K562 (cell line): ENCODE data around the gene KCNJ15. TPM values are rescaled to one million over a fixed set of nuclear protein-coding genes. Genes with fewer than 3 reads are reported as not detected.

Experiments used
- BHLHE40 ChIP-seq: IDR thresholded peaks from 2 replicates; pipeline ENCODE4 v1.6.1; 2011; ENCODE audit warnings: low read length, improper control_type of control experiment
- CAMTA2 ChIP-seq: fragments of 250-450 bp; sonication (Bioruptor Pico); conservative IDR thresholded peaks from 2 replicates; pipeline ENCODE4 v1.5.1; 2022
- CBFA2T2 ChIP-seq: fragments of 450-650 bp; conservative IDR thresholded peaks from 2 replicates; pipeline ENCODE4 v1.6.1; 2017; ENCODE audit warnings: mild to moderate bottlenecking
- CBX1 ChIP-seq: sonication (generic); IDR thresholded peaks from 2 replicates; pipeline ENCODE4 v1.6.1; 2016; ENCODE audit warnings: antibody characterized with exemption, low read depth, mild to moderate bottlenecking
- FOXJ2 ChIP-seq: fragments of 200-800 bp; sonication (Bioruptor generic); IDR thresholded peaks from 2 replicates; pipeline ENCODE4 v1.6.1; 2016; ENCODE audit warnings: missing genetic modification characterization, missing compliant biosample characterization
- FUS ChIP-seq: fragments of 200-400 bp; formaldehyde crosslinking; optimal IDR thresholded peaks from 2 replicates; pipeline ENCODE3; 2017; ENCODE audit warnings: low read depth, low read length
- GATA2 ChIP-seq: sonication (generic); formaldehyde crosslinking; IDR thresholded peaks from 2 replicates; pipeline ENCODE4 v1.4.0; 2020; ENCODE audit warnings: mild to moderate bottlenecking, missing genetic modification reagents
- GTF2A2 ChIP-seq: IDR thresholded peaks from 2 replicates; pipeline ENCODE4 v1.6.1; 2016; ENCODE audit warnings: mild to moderate bottlenecking, missing genetic modification characterization, missing compliant biosample characterization
- GTF2E2 ChIP-seq: fragments of 200-800 bp; sonication (Bioruptor generic); IDR thresholded peaks from 2 replicates; pipeline ENCODE4 v1.6.1; 2016; ENCODE audit warnings: missing genetic modification characterization, missing compliant biosample characterization
- IRF2 ChIP-seq: sonication (generic); formaldehyde crosslinking; IDR thresholded peaks from 2 replicates; pipeline ENCODE4 v1.8.1; 2022; ENCODE audit warnings: mild to moderate bottlenecking, missing genetic modification reagents
- KAT7 ChIP-seq: sonication (generic); formaldehyde crosslinking; IDR thresholded peaks from 2 replicates; pipeline ENCODE4 v1.8.0; 2022; ENCODE audit warnings: missing genetic modification reagents, mild to moderate bottlenecking, borderline replicate concordance
- KLF1 ChIP-seq: fragments of 450-650 bp; IDR thresholded peaks from 2 replicates; pipeline ENCODE4 v1.6.1; 2016; ENCODE audit warnings: missing genetic modification characterization, missing compliant biosample characterization
- KLF13 ChIP-seq: fragments of 450-650 bp; IDR thresholded peaks from 2 replicates; pipeline ENCODE4 v1.6.1; 2016; ENCODE audit warnings: missing genetic modification characterization, low read depth, mild to moderate bottlenecking, missing compliant biosample characterization, moderate library complexity, borderline replicate concordance
- NCOA6 ChIP-seq: fragments of 450-650 bp; IDR thresholded peaks from 2 replicates; pipeline ENCODE4 v1.6.1; 2017; ENCODE audit warnings: mild to moderate bottlenecking
- NR2C1 ChIP-seq, 2 experiments: fragments of 450-650 bp; IDR thresholded peaks; 2 replicates each; pipeline ENCODE4 v1.6.1; 2017; ENCODE audit warnings: mild to moderate bottlenecking in 2 of 2, antibody characterized with exemption in 1 of 2, inconsistent platforms in 1 of 2, missing compliant biosample characterization in 1 of 2, missing genetic modification characterization in 1 of 2
- NR2C2 ChIP-seq, 2 experiments: fragments of 200-800 bp in 1 of 2; sonication (Bioruptor generic) in 1 of 2; sonication (generic) in 1 of 2; formaldehyde crosslinking in 1 of 2; IDR thresholded peaks; 2 replicates each; pipeline versions ENCODE4 v1.6.1 to v1.8.0; 2016 to 2022; ENCODE audit warnings: mild to moderate bottlenecking in 1 of 2, missing compliant biosample characterization in 1 of 2, missing genetic modification characterization in 1 of 2, missing genetic modification reagents in 1 of 2
- OTX1 ChIP-seq: fragments of 450-650 bp; formaldehyde crosslinking; IDR thresholded peaks from 2 replicates; pipeline ENCODE4 v1.4.0; 2022; ENCODE audit warnings: mild to moderate bottlenecking
- POLR2AphosphoS5 ChIP-seq: IDR thresholded peaks from 2 replicates; pipeline ENCODE4 v1.6.1; 2011; ENCODE audit warnings: mild to moderate bottlenecking, low read depth, low read length, moderate library complexity; ENCODE audit not compliant: control insufficient read depth, insufficient read depth
- POLR2H ChIP-seq: IDR thresholded peaks from 2 replicates; pipeline ENCODE4 v1.6.1; 2016; ENCODE audit warnings: missing genetic modification characterization, low read depth, mild to moderate bottlenecking, control low read depth, missing compliant biosample characterization, moderate library complexity
- TBL1XR1 ChIP-seq, 2 experiments: IDR thresholded peaks; 2 replicates each; pipeline ENCODE4 v1.6.1; 2012; ENCODE audit warnings: improper control_type of control experiment in 2 of 2, low read length in 2 of 2, mild to moderate bottlenecking in 1 of 2
- ZNF347 ChIP-seq: fragments of 450-650 bp; formaldehyde crosslinking; IDR thresholded peaks from 2 replicates; pipeline ENCODE4 v1.4.0; 2020; ENCODE audit warnings: low read depth, mild to moderate bottlenecking, moderate library complexity
- ZNF444 ChIP-seq: fragments of 250-450 bp; sonication (Bioruptor Pico); IDR thresholded peaks from 2 replicates; pipeline ENCODE4 v1.4.0; 2020; ENCODE audit warnings: mild to moderate bottlenecking, moderate library complexity
- ZNF75A ChIP-seq: fragments of 450-650 bp; formaldehyde crosslinking; IDR thresholded peaks from 2 replicates; pipeline ENCODE4 v1.4.0; 2020; ENCODE audit warnings: mild to moderate bottlenecking
- polyA plus RNA-seq, 8 experiments: library from polyadenylated mRNA; depleted of rRNA in 4 of 8; stranded (reverse) in 5 of 8; unstranded in 3 of 8; fragments of >200 nt; fragmentation: Nextera tagmentation in 2 of 8; fragmentation: Illumina TruSeq in 1 of 8; extraction: Ambion mirVana in 2 of 8; extraction: Trizol in 1 of 8; gene quantifications; 2 replicates each; pipeline versions ENCODE4 v1.2.1 to v1.2.3, GENCODE V29; 2011 to 2014; ENCODE audit warnings: inconsistent platforms in 1 of 8, missing spikeins in 1 of 8
- total RNA-seq, 7 experiments: library from RNA; depleted of rRNA in 6 of 7; stranded (reverse); fragments of >200 nt in 6 of 7; fragmentation: Illumina TruSeq in 2 of 7; extraction: Trizol in 2 of 7; gene quantifications; 2 replicates each; pipeline versions ENCODE4 v1.2.1 to v1.2.3, GENCODE V29; 2011 to 2021; ENCODE audit warnings: low replicate concordance in 1 of 7
- TF ChIP-seq, protein P1 (sequence below), 2 experiments: fragments of 450-650 bp in 1 of 2; sonication (generic) in 1 of 2; formaldehyde crosslinking in 1 of 2; IDR thresholded peaks in 1 of 2; conservative IDR thresholded peaks in 1 of 2; 2 replicates each; pipeline versions ENCODE4 v1.6.1 to v1.8.1; 2016 to 2023; ENCODE audit warnings: mild to moderate bottlenecking in 2 of 2, moderate library complexity in 2 of 2, inconsistent platforms in 1 of 2, missing genetic modification reagents in 1 of 2
- TF ChIP-seq, protein P2 (sequence below): sonication (generic); formaldehyde crosslinking; IDR thresholded peaks from 2 replicates; pipeline ENCODE4 v1.5.0; 2020; ENCODE audit warnings: missing genetic modification reagents
- TF ChIP-seq, protein P3 (sequence below): sonication (generic); formaldehyde crosslinking; IDR thresholded peaks from 2 replicates; pipeline ENCODE4 v1.8.0; 2023; ENCODE audit warnings: mild to moderate bottlenecking, missing genetic modification reagents

Gene KCNJ15
- total and polyA plus RNA-seq, 9 of the 15 experiments (the other 6 are each of a cell fraction or from before 2014, with no cell fraction given): 0.20 to 3.0 (median 0.72) TPM; not detected in 1

DNA sequence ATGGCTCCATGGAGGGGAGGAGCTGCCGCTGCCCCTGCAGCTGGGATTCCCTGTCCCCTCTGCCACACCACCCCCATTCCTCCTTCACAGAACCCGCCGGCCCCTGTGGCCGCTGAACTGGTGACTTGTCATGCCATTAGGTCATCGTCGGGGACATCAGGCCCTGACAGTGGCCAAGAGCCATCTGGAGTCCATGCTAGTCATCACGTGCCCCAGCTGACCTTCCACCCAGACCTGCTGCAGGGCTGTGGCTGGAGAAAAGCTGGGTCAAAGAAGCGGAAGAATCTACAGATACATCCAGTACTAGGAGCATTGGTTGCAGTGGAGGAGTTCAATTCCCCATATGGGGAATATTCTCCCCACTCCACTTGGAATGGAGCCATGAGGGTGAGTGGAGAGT is 78.1 kb downstream of the KCNJ15 start (continued):
- TF ChIP-seq ZNF75A (CRISPR knock-in tag) (no peak), OTX1 (CRISPR knock-in tag) (no peak), IRF2 (CRISPR knock-in tag) (no peak), GTF2E2 (no peak), NCOA6 (no peak), BHLHE40 (peak; percentile 86), KAT7 (no peak), KLF13 (tag) (no peak), GATA2 (CRISPR knock-in tag) (no peak), POLR2AphosphoS5 (no peak), FUS (no peak), FOXJ2 (no peak), NR2C1 (IDR thresholded peaks at IDR 0.05) (no peak), NR2C1 (tag; IDR thresholded peaks at IDR 0.05) (peak; percentile 49; the same call in 1 of the 2 replicates), ZNF444 (CRISPR knock-in tag) (no peak), POLR2H (tag) (no peak), GTF2A2 (tag) (no peak), ZNF347 (CRISPR knock-in tag) (no peak), NR2C2 (CRISPR knock-in tag; IDR thresholded peaks at IDR 0.05) (no peak), NR2C2 (tag; IDR thresholded peaks at IDR 0.05) (peak; percentile 69), TBL1XR1 (IDR thresholded peaks at IDR 0.05; ENCODE audit: low read length in 2 of 2) (no peak), CBFA2T2 (0 out of 2 replicates have a peak, but pooled peaks have one; percentile 13), KLF1 (no peak), CAMTA2 (CRISPR knock-in tag) (no peak), CBX1 (no peak)
- TF ChIP-seq, protein P1, sequence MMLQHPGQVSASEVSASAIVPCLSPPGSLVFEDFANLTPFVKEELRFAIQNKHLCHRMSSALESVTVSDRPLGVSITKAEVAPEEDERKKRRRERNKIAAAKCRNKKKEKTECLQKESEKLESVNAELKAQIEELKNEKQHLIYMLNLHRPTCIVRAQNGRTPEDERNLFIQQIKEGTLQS (IDR thresholded peaks at IDR 0.05): peak; percentile 27; the same call in 1 of the 2 replicates
- TF ChIP-seq, protein P1 (CRISPR knock-in tag; conservative IDR thresholded peaks at IDR 0.05): no peak
- TF ChIP-seq, protein P2, sequence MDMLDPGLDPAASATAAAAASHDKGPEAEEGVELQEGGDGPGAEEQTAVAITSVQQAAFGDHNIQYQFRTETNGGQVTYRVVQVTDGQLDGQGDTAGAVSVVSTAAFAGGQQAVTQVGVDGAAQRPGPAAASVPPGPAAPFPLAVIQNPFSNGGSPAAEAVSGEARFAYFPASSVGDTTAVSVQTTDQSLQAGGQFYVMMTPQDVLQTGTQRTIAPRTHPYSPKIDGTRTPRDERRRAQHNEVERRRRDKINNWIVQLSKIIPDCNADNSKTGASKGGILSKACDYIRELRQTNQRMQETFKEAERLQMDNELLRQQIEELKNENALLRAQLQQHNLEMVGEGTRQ (CRISPR knock-in tag): peak; percentile 66
- TF ChIP-seq, protein P3, sequence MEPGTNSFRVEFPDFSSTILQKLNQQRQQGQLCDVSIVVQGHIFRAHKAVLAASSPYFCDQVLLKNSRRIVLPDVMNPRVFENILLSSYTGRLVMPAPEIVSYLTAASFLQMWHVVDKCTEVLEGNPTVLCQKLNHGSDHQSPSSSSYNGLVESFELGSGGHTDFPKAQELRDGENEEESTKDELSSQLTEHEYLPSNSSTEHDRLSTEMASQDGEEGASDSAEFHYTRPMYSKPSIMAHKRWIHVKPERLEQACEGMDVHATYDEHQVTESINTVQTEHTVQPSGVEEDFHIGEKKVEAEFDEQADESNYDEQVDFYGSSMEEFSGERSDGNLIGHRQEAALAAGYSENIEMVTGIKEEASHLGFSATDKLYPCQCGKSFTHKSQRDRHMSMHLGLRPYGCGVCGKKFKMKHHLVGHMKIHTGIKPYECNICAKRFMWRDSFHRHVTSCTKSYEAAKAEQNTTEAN: no peak
